NCI-H2081 (cell line): ENCODE results near the gene GIN1.
A peak's percentile ranks its signal among the peaks of the same experiment; 100 is the strongest.
"Not testable (repeated sequence)": the region's sequence is repeated elsewhere in the genome, so short reads cannot be mapped to it uniquely, and the experiment has no call there.

Experiments used
- DNase-seq, 2 experiments: peaks; one replicate each; lab custom pipeline; 2025; lab: John Stamatoyannopoulos, UW

Gene GIN1

DNA sequence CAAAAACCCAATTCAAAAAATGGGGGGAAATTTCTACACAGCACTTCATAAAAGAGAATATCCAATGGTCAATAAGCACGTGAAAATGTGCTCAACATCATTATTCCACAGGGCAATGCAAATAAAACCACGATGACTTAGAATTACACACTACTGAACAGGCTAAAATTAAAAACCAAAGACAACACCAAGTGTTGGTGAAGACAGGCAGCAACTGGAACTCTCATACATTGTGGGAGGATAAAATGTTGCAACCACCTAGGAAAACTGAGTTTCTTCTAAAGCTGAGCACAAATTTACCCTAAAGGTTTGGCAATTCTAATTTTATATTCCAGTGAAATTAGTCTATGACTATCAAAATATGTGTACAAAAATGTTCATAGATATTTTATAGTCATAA is 9.5 kb downstream of the GIN1 start:
- no peak for DNase-seq

DNA sequence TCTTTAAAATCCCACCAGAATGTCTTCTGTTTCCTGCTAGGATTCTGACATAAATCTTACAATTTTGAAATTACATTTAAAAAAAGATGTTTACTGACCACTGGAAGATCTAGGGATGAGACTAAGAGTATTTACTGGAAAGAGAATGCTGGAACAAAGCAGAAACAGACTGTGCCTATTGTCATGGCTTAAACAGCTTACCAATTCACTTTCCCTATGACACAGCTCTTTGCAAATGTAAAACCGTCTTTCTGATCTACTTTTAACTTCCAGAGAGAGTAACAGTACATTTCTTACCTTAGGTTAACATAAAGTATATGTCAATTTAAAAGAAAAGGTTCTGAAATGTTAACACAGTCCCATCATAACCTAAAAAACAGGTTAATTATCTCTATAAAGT is 10.7 kb downstream of the GIN1 start:
- DNase-seq, result no peak

DNA sequence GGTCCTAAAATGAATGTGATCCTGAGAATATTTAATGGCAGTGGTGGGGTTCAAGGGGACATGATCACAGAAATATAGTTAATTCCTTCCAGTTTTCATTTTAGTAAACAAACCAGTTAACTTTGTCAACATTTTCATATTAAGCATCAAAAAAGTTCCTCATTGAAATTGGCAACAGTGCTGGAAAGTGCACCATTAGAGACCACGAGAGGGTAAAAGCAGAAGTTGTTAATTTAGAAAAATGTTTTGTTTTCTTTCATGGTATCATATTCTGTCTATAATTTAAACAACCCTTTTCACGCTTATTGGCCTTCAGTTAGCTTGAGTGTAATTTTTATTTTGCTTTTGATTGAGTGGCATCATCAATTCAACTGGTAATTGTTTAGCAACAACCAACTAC is 11.9 kb downstream of the GIN1 start:
- no peak for DNase-seq

DNA sequence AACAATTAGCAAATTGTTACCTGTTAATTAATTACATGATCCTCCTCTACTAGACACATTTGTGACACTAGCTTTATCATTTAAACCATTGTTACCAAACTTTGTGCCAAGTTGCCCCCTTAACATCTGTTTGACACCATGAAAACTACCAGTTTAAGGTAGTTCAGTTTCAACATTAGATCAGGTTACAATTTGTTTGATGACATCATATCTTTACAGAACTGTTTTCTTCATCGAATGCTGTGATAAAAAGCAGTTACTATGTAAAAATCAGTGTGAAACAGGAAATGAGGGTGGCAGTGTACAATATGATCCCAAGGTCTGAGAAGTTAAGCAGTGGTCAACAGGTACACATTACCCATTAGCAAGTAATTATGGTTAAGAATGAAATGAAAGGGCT is 17.7 kb downstream of the GIN1 start:
- DNase-seq, result no peak

DNA sequence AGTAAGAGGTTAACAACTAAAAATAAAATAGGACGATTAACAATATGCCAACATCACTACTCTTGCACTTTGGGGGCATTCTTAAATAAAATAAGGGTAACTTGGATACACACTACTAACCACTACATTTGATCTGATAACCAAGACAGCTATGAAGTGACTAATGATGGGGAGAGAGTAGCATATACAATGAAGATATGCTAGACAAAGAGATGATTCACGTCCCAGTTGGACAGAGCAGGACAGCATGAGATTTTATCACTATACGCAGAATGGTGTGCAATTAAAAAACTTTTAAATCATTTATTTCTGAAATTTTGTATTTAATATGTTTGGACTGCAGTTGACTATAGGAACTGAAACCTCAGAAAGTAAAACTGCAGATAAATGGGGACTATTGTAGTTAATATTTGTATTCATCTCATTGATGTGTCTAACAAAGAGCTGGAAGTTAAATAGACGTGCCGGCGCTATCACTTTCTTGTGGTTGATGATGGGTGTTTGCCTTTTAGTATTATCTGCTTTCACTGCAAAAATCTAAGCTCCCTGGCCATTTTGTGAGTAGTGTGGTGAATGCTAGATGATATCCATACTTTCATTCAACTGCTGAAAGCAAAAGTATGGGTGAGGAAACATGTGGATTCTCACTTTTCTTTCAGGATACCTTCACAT is 18.7 kb downstream of the GIN1 start:
- no peak for DNase-seq

DNA sequence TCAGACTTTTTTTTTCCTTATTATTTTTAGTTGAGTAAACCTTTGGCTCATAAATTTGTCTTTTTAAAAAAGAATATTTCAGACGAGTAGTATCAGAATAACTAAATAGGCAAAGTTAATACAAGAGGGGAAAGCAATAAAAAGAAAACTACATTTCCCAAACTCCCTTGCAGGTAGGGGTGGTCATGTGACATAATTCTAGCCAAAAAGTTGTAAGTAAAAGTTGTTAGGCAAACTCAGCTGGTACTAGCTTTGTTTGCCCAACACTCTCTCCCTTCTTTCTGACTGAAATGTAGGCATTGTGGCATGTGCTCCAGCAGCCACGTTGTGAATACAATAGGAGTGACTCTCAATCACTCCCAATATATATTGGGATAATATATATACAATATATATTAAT is 20.9 kb downstream of the GIN1 start:
- DNase-seq, result no peak

DNA sequence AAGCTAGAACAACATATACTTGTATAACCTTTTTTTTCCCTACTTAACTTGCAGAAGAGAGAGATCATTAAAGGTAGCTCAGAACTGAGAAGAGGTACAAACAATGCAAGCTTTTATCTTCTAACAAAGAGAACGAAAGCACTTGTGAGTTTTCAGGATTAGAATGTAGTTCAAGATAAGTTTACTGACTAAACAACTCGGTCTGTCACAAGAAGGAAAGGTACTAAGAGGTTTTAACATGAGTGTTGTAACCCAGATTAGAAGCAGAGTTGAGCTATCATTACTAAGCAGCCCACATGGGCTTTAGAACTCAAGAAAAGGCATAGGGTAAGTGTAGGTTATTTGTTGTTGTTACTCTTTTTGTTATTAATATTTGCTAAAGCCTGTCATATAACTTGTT is 25.2 kb downstream of the GIN1 start:
- DNase-seq, result no peak

DNA sequence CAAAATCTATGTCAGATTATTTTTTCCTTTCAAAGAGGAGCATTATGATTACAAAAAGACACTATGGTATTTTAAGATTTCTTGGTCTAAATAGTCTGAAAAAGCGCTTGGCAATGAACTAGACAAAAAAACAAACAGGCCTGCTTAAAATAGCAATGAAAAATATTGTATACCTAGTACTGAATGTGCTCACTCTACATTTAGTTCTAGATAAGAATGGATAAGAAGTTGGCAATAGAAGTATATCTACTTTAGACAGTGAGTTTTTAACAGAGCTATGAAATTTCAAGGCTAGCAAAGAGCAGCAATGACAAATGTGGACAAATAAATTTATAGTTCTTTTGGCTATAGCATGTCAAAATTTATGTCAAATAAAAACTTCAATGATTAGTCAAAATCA is 26.2 kb downstream of the GIN1 start:
- no peak for DNase-seq

DNA sequence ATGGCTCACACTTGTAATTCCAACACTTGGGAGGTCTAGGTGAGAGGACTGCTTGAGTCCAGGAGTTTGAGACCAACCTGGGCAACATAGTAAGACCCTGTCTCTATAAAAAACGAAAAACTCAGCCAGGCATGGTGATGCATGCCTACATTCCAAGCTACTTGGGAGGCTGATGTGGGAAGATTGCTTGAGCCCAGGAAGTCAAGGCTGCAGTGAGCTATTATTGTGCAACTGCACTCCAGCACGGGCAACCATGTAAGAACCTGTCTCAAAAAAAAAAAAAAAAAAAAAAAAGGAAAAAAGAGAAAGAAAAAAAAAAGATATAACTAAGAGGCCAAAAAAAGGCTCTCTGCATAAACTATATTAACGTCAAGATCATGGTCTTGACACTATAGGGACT is 27.3 kb downstream of the GIN1 start:
- DNase-seq, result no peak

DNA sequence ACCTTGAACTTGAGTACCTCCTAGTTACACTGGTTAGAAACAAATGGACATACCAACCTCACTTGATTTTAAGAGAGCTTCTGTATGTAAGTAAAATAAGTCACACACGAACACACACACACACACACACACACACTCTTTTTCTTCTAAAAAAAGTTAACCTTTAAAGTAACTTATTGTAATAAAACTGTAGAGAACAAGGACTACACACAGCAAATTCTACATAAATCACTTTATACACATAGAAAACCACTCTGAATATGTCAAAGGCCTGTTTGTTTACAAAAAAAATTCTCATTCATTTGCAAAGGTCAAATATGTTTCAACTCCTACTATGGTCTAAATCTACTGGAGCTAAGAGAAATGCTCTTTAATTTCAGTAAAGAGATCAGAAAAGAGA is 29.1 kb downstream of the GIN1 start:
- DNase-seq, result no peak

DNA sequence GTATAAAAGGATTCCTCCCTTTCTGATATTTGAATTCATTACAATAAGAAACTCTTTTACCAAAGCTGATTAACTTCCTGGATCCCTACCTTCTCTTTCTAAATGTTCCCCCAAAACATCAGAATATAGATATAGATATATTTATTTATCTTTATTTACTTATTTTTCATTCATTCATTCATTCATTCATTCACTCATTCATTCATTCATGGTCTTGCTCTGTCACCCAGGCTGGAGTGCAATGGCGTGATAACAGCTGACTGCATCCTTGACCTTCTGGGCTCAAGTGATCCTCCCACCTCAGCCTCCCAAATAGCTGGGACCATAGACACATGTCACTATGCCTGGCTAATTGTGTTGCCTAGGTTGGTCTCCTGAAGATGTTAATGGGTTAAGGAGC is 30.7 kb downstream of the GIN1 start:
- DNase-seq, result no peak

DNA sequence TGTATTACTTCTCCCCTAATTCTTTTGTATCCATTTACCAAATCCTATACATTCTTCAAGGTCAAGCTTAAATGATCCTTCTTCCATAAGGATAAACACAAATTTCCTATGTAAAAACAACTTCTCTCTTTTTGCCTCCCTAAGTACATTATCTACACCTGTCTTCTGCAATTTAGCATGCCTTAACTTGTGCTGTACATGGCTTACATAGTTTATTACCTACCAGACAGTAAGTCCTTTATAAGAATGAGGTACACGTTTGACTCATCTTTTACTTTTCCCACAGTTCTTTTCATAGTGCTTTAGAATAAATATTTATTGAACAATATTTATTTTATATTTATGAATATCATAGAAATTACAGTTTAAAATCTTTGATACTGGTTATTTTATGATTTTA is 33.4 kb downstream of the GIN1 start:
- no peak for DNase-seq

DNA sequence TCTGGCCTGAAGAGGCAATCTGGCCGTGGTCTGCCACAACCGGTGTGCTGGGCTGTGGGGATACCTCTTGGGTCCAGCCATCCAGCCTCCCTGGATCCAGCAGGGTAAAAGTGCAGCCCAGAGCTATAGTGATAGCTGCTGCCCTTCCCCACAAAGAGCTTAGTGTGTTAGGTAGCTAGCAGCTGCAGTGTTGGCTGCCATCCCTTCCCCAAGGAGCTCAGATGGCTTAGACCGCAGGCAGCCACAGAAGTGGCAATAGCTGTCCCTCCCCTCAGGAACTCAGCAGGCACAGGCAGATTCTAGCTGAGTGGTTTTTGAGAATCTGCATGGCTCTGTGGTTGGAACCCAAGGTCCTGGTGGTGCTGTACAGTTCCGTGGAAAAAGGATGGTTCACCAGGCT is 40.1 kb downstream of the GIN1 start:
- DNase-seq, result no peak

DNA sequence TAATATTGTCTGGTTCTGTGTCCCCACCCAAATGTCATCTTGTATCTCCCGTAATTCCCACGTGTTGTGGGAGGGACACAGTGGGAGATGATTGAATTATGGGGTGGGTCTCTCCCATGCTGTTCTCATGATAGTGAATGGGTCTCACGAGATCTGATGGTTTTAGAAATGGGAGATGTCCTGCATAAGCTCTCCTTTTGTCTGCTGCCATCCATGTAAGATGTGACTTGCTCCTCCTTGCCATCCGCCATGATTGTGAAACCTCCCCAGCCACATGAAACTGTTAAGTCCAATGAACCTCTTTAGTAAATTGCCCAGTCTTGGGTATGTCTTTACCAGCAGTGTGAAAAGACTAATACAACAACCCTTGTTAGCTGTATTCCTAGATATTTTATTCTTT is 44.5 kb downstream of the GIN1 start:
- no peak for DNase-seq

DNA sequence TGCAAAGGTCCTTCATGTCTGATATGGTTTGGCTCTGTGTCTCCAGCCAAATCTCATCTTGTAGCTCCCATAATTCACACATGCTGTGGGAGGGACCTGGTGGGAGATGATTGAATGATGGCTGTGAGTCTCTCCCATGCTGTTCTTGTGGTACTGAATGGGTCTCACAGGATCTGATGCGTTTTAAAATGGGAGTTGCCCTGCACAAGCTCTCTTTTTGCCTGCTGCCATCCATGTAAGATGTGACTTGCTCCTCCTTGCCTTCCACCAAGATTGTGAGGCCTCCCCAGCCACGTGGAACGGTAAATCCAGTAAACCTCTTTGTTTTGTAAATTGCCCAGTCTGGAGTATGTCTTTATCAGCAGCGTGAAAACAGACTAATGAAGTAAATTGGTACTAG is 46.4 kb downstream of the GIN1 start:
- not testable (repeated sequence) for DNase-seq

DNA sequence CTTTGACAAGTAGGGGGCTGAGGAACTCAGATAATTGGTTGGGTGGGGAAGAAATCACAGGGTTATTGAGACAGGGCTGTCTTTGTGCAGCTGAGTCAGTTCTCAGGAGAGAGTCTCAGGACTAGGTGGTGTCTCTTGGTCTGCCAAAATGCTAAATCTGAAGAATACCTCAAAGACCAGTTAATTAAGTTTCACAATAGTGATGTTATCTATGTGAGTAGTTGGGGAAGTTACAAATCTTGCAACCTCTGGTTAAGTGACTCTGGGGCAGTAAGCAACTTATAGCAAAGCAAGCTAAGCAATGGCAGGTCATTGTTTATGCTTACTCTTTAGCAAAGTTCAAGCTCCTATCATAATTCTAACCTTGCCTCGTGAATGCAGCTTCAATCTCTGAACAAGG is 53.6 kb downstream of the GIN1 start:
- no peak for DNase-seq

DNA sequence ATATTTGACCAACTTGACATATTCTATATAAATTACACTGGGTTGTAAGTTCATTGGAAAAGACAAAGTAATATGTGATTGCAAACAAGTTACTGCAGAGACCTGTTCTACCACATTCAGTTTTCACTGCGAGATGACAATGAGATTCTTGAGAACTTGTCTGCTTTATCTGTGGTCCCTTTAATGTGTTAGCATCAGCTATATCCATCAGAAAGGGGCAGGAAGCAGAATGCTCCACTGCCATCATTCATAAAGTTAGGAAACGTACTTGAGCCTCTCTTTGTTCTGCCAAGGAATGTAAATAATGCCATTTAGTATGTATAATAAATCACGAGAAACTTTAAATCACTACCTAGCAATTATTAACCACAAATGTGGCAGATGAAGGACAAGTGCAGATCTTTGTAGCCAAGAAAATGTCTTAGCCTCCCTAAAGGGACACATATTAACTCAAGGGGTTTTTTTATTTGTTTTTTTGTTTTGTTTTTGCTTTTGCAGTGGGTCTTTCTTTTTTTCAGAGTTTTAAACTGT is 59.4 kb downstream of the GIN1 start:
- DNase-seq, result no peak

DNA sequence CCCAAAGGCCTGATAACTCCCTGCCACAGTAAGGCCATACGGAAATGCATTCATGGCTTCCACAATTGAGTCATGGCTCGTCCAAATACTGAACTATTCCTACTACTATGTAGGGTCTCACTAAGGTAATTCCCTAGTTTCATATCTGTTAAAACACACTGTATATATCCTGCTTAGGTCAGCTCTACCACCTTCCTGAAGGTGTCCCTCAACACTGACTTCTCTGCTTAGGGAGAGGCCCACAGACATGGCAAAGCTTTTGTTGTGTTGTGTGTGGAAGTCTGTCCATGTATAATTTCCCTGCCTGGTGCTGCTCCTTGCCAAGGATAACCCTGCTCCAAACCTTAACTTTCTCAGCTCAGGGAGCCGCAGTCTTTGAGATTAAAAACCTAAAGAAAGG is 60.4 kb downstream of the GIN1 start:
- DNase-seq, result no peak

DNA sequence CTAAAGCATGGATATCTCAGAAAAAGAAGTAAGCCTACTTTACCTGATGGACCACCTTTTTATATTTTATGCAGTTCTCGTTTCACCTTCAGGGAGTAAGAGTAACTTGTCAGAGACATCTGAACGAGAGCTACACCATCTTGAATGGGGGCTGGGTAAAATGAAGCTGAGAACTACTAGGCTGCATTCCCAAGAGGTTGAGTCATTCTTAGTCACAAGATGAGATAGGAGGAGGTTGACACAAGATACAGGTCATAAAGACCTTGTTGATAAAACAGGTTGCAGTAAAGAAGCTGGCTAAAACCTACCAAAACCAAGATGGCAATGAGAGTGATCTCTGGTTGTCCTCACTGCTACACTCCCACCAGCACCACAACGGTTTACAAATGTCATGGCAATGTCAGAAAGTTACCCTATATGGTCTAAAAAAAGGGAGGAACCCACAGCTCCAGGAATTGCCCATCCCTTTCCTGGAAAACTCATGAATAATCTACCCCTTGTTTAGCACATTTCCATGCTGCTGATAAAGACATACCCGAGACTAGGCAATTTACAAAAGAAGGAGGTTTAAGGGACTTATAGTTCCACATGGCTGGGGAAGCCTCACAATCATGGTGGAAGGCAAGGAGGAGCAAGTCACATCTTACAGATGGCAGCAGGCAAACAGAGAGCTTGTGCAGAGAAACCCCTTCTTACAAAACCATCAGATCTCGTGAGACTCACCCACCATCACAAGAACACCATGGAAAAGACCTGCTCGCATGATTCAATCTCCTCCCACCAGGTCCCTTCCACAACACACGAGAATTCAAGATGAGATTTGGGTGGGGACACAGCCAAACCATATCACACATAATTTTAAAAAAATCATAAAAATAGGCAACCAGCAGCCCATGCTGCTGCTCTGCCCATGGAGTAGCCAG is 62.5 kb downstream of the GIN1 start:
- no peak for DNase-seq

DNA sequence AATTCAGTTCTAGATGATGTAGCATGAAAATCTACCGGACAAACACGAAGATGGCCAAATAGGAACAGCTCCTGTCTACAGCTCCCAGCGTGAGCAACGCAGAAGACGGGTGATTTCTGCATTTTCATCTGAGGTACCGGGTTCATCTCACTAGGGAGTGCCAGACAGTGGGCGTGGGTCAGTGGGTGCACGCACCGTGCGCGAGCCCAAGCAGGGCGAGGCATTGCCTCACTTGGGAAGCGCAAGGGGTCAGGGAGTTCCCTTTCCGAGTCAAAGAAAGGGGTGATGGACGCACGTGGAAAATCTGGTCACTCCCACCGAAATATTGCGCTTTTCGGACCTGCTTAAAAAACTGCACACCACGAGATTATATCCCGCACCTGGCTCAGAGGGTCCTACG is 73.2 kb downstream of the GIN1 start:
- DNase-seq, result not testable (repeated sequence)

DNA sequence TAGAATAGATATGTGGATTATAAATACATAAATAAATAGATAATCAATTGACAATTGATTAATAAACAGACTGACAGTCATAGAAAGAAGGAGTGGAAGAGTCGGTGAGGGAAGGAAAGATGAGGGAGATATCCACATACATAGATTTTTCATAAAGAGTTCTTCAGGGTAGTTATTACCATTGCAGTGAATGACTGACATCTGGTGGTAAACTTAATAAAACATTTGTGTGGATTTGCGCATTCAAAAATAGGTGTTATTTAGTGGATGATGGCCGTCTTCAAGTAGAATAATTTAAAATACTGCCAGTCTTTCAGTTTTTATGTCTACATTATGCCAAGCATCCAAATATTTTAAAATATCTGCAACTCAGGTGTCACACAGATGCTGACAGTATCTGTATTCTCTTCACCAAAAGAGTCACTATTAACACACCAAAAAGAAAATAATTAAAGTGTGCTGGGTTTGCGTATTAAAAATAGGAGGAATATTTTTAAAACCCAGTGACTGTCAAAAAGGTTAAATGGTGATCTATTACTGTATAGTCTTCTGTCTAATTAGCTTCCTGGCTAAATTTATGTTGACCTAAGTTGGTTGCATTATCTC is 78.8 kb downstream of the GIN1 start:
- peak in 1 of 2 experiments; percentile 27 for DNase-seq

DNA sequence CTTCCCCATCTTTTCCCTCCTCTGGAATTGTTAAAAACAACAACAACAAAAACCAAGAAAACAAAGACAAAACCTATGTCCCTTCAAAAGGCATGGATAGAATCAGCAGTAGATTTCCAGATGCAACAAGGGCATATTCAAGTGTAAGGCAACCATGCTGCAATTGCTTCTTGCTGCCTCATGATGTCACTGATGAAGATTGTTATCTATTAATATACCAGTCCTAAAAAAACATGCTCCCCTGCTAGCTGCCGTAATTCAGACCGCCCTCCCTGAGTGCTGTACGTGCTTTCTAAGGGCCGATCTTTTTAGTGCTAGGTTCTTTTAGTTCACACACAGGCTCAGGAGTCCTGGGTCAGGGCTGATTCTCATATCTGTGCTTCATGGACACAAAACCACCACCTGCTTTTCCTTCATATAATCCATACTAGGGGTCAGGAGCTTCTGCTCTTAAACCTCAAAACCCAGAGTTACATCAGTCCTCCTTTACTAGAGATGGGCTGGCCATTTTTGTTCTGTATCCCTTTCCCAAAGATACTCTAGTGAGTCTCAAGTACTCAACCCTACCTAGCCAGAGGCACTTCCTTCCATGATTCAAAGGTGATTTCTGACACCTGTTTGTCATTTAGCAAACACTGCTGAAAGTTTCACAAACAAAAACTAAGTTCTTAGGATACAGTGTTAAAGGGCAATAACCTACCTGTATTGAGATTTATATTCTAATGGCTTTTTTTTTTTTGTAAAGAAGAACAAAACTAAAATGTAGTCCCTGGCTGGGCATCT is 82.1 kb downstream of the GIN1 start:
- no peak for DNase-seq
